KMS-11 (cell line): Measurements from ENCODE around the gene TBC1D9.

Experiments used
- H2AFZ ChIP-seq: fragments of 200-600 bp; sonication (generic); 2 replicates; pipeline ENCODE4 v1.6.1; 2016; ENCODE audit warnings: antibody characterized with exemption, mixed run types, low read depth
- H3K27ac ChIP-seq: fragments of 200-600 bp; sonication (generic); 2 replicates; pipeline ENCODE4 v1.6.1; 2016; ENCODE audit warnings: mild to moderate bottlenecking, mixed run types
- H3K27me3 ChIP-seq: fragments of 200-600 bp; sonication (generic); 2 replicates; pipeline ENCODE4 v1.6.1; 2017; ENCODE audit warnings: mild to moderate bottlenecking, low read depth, mixed run types, moderate library complexity; ENCODE audit not compliant: insufficient read depth
- H3K36me3 ChIP-seq: fragments of 200-600 bp; sonication (generic); 2 replicates; pipeline ENCODE4 v1.6.1; 2017; ENCODE audit warnings: mild to moderate bottlenecking, mixed run types; ENCODE audit not compliant: insufficient read depth
- H3K4me1 ChIP-seq: fragments of 200-600 bp; sonication (generic); 2 replicates; pipeline ENCODE4 v1.6.1; 2016; ENCODE audit warnings: mild to moderate bottlenecking, low read depth, mixed run types; ENCODE audit not compliant: poor library complexity, severe bottlenecking
- H3K4me2 ChIP-seq: fragments of 200-600 bp; sonication (generic); 2 replicates; pipeline ENCODE4 v1.7.0; 2016; ENCODE audit warnings: mild to moderate bottlenecking, mixed run types
- H3K4me3 ChIP-seq: fragments of 200-600 bp; sonication (generic); IDR thresholded peaks from 2 replicates; pipeline ENCODE4 v1.6.1; 2017; ENCODE audit warnings: low read depth, low read length, mixed read lengths; ENCODE audit not compliant: insufficient read depth
- H3K79me2 ChIP-seq: fragments of 200-600 bp; sonication (generic); 2 replicates; pipeline ENCODE4 v1.6.1; 2016; ENCODE audit warnings: low read depth, mixed run types; ENCODE audit not compliant: insufficient read depth
- H3K9ac ChIP-seq: fragments of 200-600 bp; sonication (generic); 2 replicates; pipeline ENCODE4 v1.6.1; 2016; ENCODE audit warnings: mild to moderate bottlenecking, mixed run types
- H4K20me1 ChIP-seq: fragments of 200-600 bp; sonication (generic); 2 replicates; pipeline ENCODE4 v1.6.1; 2016; ENCODE audit warnings: mild to moderate bottlenecking, mixed run types; ENCODE audit not compliant: insufficient read depth
- TF ChIP-seq, protein P1 (sequence below): fragments of 200-600 bp; sonication (generic); conservative IDR thresholded peaks from 2 replicates; pipeline ENCODE4 v1.6.1; 2017; ENCODE audit warnings: low read depth, mild to moderate bottlenecking, antibody characterized with exemption, low read length, moderate library complexity, mixed read lengths

TBC1D9 gene

DNA sequence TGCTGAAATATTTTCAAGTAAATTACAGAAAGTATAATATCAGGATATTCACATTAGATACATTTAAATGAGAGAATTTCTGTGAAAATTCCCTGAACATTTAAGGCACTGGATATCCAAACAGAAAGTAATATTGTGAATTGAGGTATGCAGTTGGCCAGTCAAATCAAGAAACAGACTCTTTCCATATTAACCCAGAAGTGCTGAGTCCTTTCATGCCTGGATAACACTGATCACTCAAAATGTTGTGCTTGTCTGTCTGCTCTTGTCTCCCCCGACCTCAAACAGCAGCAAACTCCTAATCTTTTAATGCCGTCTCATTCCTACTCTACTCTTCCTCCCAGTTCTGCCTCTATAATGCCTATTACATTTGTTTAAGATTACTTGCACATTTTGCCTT lies 51.2 kb downstream of the TBC1D9 start:
- Histone ChIP-seq H3K4me2 (no peak overlapping the region), H2AFZ (no peak overlapping the region), H3K4me1 (no peaks in the 10 kb centered on the region), H4K20me1 (no peaks in the 10 kb centered on the region), H3K36me3 (no peaks in the 10 kb centered on the region), H3K9ac (no peak overlapping the region), H3K4me3 (no peak overlapping the region), H3K27me3 (no peaks in the 10 kb centered on the region), H3K79me2 (no peaks in the 10 kb centered on the region), H3K27ac (no peak overlapping the region)
- TF ChIP-seq, protein P1, sequence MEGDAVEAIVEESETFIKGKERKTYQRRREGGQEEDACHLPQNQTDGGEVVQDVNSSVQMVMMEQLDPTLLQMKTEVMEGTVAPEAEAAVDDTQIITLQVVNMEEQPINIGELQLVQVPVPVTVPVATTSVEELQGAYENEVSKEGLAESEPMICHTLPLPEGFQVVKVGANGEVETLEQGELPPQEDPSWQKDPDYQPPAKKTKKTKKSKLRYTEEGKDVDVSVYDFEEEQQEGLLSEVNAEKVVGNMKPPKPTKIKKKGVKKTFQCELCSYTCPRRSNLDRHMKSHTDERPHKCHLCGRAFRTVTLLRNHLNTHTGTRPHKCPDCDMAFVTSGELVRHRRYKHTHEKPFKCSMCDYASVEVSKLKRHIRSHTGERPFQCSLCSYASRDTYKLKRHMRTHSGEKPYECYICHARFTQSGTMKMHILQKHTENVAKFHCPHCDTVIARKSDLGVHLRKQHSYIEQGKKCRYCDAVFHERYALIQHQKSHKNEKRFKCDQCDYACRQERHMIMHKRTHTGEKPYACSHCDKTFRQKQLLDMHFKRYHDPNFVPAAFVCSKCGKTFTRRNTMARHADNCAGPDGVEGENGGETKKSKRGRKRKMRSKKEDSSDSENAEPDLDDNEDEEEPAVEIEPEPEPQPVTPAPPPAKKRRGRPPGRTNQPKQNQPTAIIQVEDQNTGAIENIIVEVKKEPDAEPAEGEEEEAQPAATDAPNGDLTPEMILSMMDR = no peak

GRCh38 chr4:140704392-140704960 lies 51.7 kb downstream of the TBC1D9 start:
- Histone ChIP-seq H3K4me3 (no peak overlapping the region), H3K79me2 (no peaks in the 10 kb centered on the region), H3K4me1 (no peaks in the 10 kb centered on the region), H3K27ac (no peak overlapping the region), H2AFZ (no peak overlapping the region), H3K27me3 (no peaks in the 10 kb centered on the region), H3K4me2 (no peak overlapping the region), H3K36me3 (no peaks in the 10 kb centered on the region), H4K20me1 (no peaks in the 10 kb centered on the region), H3K9ac (no peak overlapping the region)
- TF ChIP-seq, protein P1 = no peak

GRCh38 chr4:140703463-140703862 lies 52.7 kb downstream of the TBC1D9 start:
- TF ChIP-seq, protein P1 = no peak
- no peak overlapping the region for H2AFZ ChIP-seq
- H3K27me3 ChIP-seq = no peaks in the 10 kb centered on the region
- no peaks in the 10 kb centered on the region for H3K4me1 ChIP-seq
- H3K4me3 ChIP-seq = no peak overlapping the region
- H3K36me3 ChIP-seq = no peaks in the 10 kb centered on the region
- no peaks in the 10 kb centered on the region for H3K79me2 ChIP-seq
- no peak overlapping the region for H3K27ac ChIP-seq
- H3K9ac ChIP-seq = no peak overlapping the region
- no peaks in the 10 kb centered on the region for H4K20me1 ChIP-seq
- H3K4me2 ChIP-seq = no peak overlapping the region

DNA sequence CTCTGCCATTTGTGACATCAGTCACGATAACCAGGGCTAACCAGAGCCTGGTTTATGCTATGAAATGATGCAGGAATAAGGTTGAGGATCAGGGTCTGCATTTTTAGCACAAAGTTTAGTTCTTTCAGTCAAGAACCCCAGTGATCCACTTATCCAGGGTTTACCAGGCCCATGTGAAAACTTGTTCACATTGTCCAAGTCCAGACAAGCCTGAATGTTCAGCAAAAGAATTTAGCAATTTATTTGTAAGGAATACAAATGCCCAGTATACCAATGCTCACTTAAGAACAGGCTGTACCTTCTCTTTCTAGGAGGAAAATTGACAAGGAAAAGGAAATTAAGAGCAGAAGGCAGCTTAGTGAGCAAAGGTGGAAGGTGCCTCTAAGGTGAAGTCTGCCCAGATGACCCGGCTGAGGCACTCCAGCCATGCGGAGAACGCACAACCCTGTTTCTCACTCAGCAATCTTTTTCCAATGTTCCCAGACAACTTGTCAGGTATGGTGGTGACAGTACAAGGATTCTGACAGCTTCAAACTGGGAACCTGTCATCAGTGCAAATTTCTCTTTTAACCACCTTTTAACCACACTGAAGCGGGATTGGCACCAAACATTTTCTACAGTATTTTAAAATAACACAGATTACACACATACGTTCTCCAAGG lies 54.0 kb downstream of the TBC1D9 start:
- Histone ChIP-seq H3K79me2 (no peaks in the 10 kb centered on the region), H4K20me1 (no peaks in the 10 kb centered on the region), H3K27ac (no peak overlapping the region), H3K4me1 (no peaks in the 10 kb centered on the region), H2AFZ (no peak overlapping the region), H3K4me2 (no peak overlapping the region), H3K4me3 (no peak overlapping the region), H3K9ac (no peak overlapping the region), H3K27me3 (no peaks in the 10 kb centered on the region), H3K36me3 (no peaks in the 10 kb centered on the region)
- TF ChIP-seq, protein P1 = no peak
